PC-9 (cell line): ENCODE measurements around the gene WDR5B.

Experiments
- CTCF ChIP-seq: fragments of 200-600 bp; sonication (generic); conservative IDR thresholded peaks from 2 replicates; pipeline ENCODE4 v1.6.1; 2017; ENCODE audit warnings: mixed run types, antibody characterized with exemption, mild to moderate bottlenecking, moderate library complexity
- EZH2 ChIP-seq: fragments of 200-600 bp; sonication (generic); IDR thresholded peaks from 2 replicates; pipeline ENCODE4 v1.8.0; 2017; ENCODE audit warnings: antibody characterized with exemption, low read depth

- no peak for TF ChIP-seq EZH2
- TF ChIP-seq CTCF, result no peak
These were observed 45.9 kb upstream of the WDR5B start for GRCh38 chr3:122461806-122462205.
